Ascending aorta (tissue), 2 donors: ENCODE results near the gene CPXM2. TPM values are rescaled to one million over a fixed set of nuclear protein-coding genes. Genes with fewer than 3 reads are reported as not detected.

Experiments used
- DNase-seq, 2 donors: peaks; one replicate each; pipeline ENCODE4 v3.0.0-alpha.2; 2019; ENCODE audit warnings: low spot score in 2 of 2
- H3K27ac ChIP-seq, 2 donors: fragments of 200-600 bp; sonication (generic); one replicate each; pipeline ENCODE4 v1.5.1; 2016 to 2017; ENCODE audit warnings: mild to moderate bottlenecking in 1 of 2
- H3K27me3 ChIP-seq: fragments of 200-600 bp; sonication (generic); one replicate; pipeline ENCODE4 v1.5.1; 2017
- H3K36me3 ChIP-seq, 2 donors: fragments of 200-600 bp; sonication (generic); one replicate each; pipeline ENCODE4 v1.5.1; 2016
- H3K4me1 ChIP-seq, 2 donors: fragments of 200-600 bp; sonication (generic); one replicate each; pipeline ENCODE4 v1.5.1; 2016 to 2017; ENCODE audit warnings: mild to moderate bottlenecking in 1 of 2
- H3K4me3 ChIP-seq, 2 donors: fragments of 200-600 bp; sonication (generic); one replicate each; pipeline ENCODE4 v1.5.1; 2016 to 2017; ENCODE audit warnings: mild to moderate bottlenecking in 1 of 2
- H3K9me3 ChIP-seq, 2 donors: fragments of 200-600 bp; sonication (generic); one replicate each; pipeline ENCODE4 v1.5.1; 2016
- CTCF ChIP-seq, 3 experiments: fragments of 200-600 bp in 2 of 3; fragments of 450-650 bp in 1 of 3; sonication (generic) in 2 of 3; IDR thresholded peaks; one replicate each; pipeline ENCODE4 v1.5.1; 2016 to 2019; ENCODE audit warnings: antibody characterized with exemption in 3 of 3, mild to moderate bottlenecking in 1 of 3, moderate library complexity in 1 of 3
- intact Hi-C: fragments of 100-400 bp; cut with DNase I; formaldehyde crosslinking; loops from one replicate; pipeline ENCODE4 v1.15.1; 2023
- total RNA-seq: library from RNA; depleted of rRNA; stranded (reverse); fragments of >200 nt; gene quantifications from one replicate; pipeline ENCODE4 v1.1.0, GENCODE V29; 2016

CPXM2 gene
- total RNA-seq, 1 donor from 2014 or later = 125 TPM

- TF ChIP-seq CTCF (IDR thresholded peaks at IDR 0.05) = no peak
- DNase-seq = no peak
- Histone ChIP-seq H3K27me3 (no peaks in the 10 kb centered on the region), H3K27ac (no peak overlapping the region), H3K36me3 (peaks cover 0 to 73% of the 10 kb centered on the region in 2 donors), H3K4me1 (no peaks in the 10 kb centered on the region), H3K4me3 (no peak overlapping the region), H3K9me3 (no peaks in the 10 kb centered on the region)
- intact Hi-C loops = no loop called here
Measured at GRCh38 chr10:123772645-123773508, 118.7 kb downstream of the CPXM2 start.

GRCh38 chr10:123771877-123772644 lies 119.5 kb downstream of the CPXM2 start:
- no peak overlapping the region for H3K27ac ChIP-seq
- H3K36me3 ChIP-seq = peaks cover 4 to 81% of the 10 kb centered on the region in 2 donors
- no peak for TF ChIP-seq CTCF (IDR thresholded peaks at IDR 0.05)
- H3K4me3 ChIP-seq = no peak overlapping the region
- no peaks in the 10 kb centered on the region for H3K27me3 ChIP-seq
- no peak for DNase-seq
- H3K9me3 ChIP-seq = no peaks in the 10 kb centered on the region
- intact Hi-C loops = no loop called here
- no peaks in the 10 kb centered on the region for H3K4me1 ChIP-seq

- H3K4me1 ChIP-seq = no peaks in the 10 kb centered on the region
- H3K4me3 ChIP-seq = no peak overlapping the region
- no peaks in the 10 kb centered on the region for H3K27me3 ChIP-seq
- no peak for TF ChIP-seq CTCF (IDR thresholded peaks at IDR 0.05)
- H3K9me3 ChIP-seq = no peaks in the 10 kb centered on the region
- DNase-seq = no peak
- intact Hi-C loops = loop anchor here (5.0 to 10.0 kb wide), 2 partner anchors 125 to 187 kb away; partner anchors contain the start of gene CPXM2
- H3K27ac ChIP-seq = no peak overlapping the region
- peaks cover 15 to 91% of the 10 kb centered on the region in 2 donors for H3K36me3 ChIP-seq
Measured at GRCh38 chr10:123769647-123770046, 122.0 kb downstream of the CPXM2 start.

GRCh38 chr10:123766761-123767160 lies 124.8 kb downstream of the CPXM2 start:
- DNase-seq = no peak
- Histone ChIP-seq H3K27me3 (no peaks in the 10 kb centered on the region), H3K36me3 (peaks cover 16 to 93% of the 10 kb centered on the region in 2 donors), H3K4me1 (no peaks in the 10 kb centered on the region), H3K27ac (no peak overlapping the region), H3K4me3 (no peak overlapping the region), H3K9me3 (no peaks in the 10 kb centered on the region)
- no peak for TF ChIP-seq CTCF (IDR thresholded peaks at IDR 0.05)
- intact Hi-C loops = loop anchor here (5.0 to 10.0 kb wide), 2 partner anchors 128 to 184 kb away; partner anchors contain the start of gene CPXM2

- no peak for DNase-seq
- TF ChIP-seq CTCF (IDR thresholded peaks at IDR 0.05) = no peak
- H3K4me3 ChIP-seq = no peak overlapping the region
- intact Hi-C loops = loop anchor here (5.0 to 10.0 kb wide), 2 partner anchors 129 to 184 kb away; partner anchors contain the start of gene CPXM2
- H3K27me3 ChIP-seq = no peaks in the 10 kb centered on the region
- peaks cover 23 to 95% of the 10 kb centered on the region in 2 donors for H3K36me3 ChIP-seq
- no peaks in the 10 kb centered on the region for H3K4me1 ChIP-seq
- H3K27ac ChIP-seq = no peak overlapping the region
- no peaks in the 10 kb centered on the region for H3K9me3 ChIP-seq
Measured at GRCh38 chr10:123766012-123766411, 125.6 kb downstream of the CPXM2 start.
